NK-92 treated with Interleukin-12 subunit alpha and Interleukin-12 subunit beta, amount 100 ng/mL, for 24 hours (cell line): ENCODE data around the gene UNG.

Source experiments
- DNase-seq: peaks from one replicate; lab custom pipeline; 2025; lab: John Stamatoyannopoulos, UW

The UNG gene

GRCh38 chr12:109156036-109156435 lies 58.6 kb downstream of the UNG start:
- DNase-seq: no peak

GRCh38 chr12:109156586-109156985 lies 59.2 kb downstream of the UNG start:
- DNase-seq: no peak

GRCh38 chr12:109157986-109158385 lies 60.6 kb downstream of the UNG start:
- no peak for DNase-seq

GRCh38 chr12:109160433-109160832 lies 63.0 kb downstream of the UNG start:
- DNase-seq: no peak
